Body of pancreas (tissue), 4 donors: ENCODE results near the gene SLC5A10.

Experiments
- POLR2A ChIP-seq, 3 donors: fragments of 450-650 bp; IDR thresholded peaks; one replicate each; pipeline ENCODE4 v1.6.1; 2016; ENCODE audit warnings: antibody characterized with exemption in 3 of 3, mild to moderate bottlenecking in 2 of 3
- TF ChIP-seq, protein P1 (sequence below), 7 experiments: fragments of 450-650 bp in 4 of 7; fragments of 200-600 bp in 3 of 7; sonication (generic) in 3 of 7; IDR thresholded peaks; one replicate each; pipeline ENCODE4 v1.5.1; 2016 to 2019; ENCODE audit warnings: antibody characterized with exemption in 7 of 7

DNA sequence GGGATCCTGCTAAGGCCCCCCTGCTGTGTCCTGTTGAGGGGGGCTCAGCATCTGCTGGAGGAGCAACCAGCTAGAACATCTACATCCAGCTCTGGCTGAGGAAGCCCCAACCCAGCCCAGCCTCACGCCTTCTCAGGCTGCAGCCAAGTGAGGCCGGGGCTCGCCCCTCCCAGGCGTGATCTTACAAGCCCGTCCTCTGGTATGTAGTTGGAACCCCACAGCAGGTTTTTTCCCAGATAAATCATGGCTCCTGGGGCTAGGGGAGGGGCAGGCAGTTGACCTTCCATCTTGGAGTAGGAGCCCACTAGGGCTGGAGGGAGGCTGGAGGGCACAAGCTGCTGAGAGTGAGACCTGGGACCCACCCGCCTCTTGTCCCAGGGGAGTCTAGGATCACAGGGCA is 47.9 kb downstream of the SLC5A10 start:
- TF ChIP-seq, protein P1, sequence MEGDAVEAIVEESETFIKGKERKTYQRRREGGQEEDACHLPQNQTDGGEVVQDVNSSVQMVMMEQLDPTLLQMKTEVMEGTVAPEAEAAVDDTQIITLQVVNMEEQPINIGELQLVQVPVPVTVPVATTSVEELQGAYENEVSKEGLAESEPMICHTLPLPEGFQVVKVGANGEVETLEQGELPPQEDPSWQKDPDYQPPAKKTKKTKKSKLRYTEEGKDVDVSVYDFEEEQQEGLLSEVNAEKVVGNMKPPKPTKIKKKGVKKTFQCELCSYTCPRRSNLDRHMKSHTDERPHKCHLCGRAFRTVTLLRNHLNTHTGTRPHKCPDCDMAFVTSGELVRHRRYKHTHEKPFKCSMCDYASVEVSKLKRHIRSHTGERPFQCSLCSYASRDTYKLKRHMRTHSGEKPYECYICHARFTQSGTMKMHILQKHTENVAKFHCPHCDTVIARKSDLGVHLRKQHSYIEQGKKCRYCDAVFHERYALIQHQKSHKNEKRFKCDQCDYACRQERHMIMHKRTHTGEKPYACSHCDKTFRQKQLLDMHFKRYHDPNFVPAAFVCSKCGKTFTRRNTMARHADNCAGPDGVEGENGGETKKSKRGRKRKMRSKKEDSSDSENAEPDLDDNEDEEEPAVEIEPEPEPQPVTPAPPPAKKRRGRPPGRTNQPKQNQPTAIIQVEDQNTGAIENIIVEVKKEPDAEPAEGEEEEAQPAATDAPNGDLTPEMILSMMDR (IDR thresholded peaks at IDR 0.05), result no peak
- TF ChIP-seq POLR2A (IDR thresholded peaks at IDR 0.05), result no peak
